Activated CD4-positive, alpha-beta T cell treated with anti-CD3 and anti-CD28 coated beads, Interleukin-2, amount 50 U/mL, for 1 hour (primary cell): ENCODE measurements around the gene DIRAS3.
"Not testable (repeated sequence)": the region's sequence is repeated elsewhere in the genome, so short reads cannot be mapped to it uniquely, and the experiment has no call there.

Experiments used
- DNase-seq: peaks from one replicate; pipeline ENCODE4 v3.0.0-alpha.2; 2020

Gene DIRAS3

DNA sequence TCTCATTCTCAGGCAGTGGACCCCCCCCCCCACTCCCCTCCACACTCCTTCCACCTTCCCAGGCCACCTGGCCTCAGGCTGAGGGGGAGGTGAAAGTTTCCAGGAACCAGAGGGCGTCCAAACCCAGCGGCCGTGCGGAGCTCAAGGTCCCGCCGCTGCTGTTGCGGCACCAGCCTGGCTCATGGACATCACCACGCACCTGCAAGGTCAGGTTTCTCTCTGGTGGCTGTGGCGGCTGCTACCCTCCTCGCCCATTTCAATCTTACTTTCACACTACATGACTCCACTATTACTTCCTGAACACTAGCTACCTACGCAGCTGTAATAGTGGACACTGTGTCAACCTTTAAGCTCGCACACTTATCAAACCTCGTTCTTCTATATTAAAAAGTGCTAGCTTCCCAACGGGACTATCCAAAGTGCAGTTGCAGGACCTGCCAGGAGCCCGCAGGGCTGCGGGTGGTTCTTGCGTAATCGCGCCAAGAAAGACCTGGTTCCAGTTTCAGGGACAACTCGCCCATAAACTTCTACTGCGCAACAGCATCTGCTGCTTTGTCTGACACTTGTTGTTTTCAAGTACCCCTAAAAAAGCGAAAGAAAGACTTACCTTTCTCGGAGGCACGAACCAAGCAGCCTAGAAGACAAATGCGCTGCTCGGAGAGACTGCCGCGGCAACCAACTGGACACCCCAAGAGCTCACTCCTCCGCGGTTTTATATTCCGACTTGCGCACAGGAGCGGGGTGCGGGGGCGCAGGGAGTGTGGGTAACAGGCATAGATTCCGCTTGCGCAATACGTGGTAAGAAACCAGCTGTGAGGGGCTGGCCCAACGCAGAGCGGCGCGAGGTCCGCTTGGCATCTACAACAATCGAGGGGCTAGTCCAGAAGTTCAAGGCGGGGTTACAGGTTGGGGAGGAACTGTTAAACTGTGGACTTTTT, at the start of gene DIRAS3:
DIRAS3 (minus strand) TSS at position 687 of the 938 bp plus-strand sequence. CDS start 3,330 bp downstream, outside the sequence.
- DNase-seq: no peak

GRCh38 chr1:68093737-68094136, 43.3 kb upstream of the DIRAS3 start:
- no peak for DNase-seq

GRCh38 chr1:68087184-68087583, 36.8 kb upstream of the DIRAS3 start:
- no peak for DNase-seq

DNA sequence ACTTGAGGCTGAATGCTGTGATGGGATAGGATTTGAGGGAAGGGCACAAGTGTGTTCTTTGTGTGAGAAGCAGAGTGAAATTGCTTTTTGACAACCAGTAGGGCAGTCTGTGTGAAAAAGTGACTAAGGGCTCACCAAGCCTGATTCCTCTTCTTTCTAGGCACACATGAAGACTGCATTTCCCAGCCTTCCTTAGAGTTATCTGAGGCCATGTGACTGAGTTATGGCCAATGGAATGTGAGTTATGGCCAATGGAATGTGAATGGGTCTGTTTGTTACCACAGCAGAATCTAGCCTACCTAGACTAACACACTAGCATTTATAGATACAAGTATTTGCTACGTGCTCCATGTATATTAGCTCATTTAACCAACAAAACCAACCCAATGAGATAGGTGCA, 35.3 kb upstream of the DIRAS3 start:
- no peak for DNase-seq

- no peak for DNase-seq
These were observed 33.3 kb upstream of the DIRAS3 start for GRCh38 chr1:68083686-68084085.

DNA sequence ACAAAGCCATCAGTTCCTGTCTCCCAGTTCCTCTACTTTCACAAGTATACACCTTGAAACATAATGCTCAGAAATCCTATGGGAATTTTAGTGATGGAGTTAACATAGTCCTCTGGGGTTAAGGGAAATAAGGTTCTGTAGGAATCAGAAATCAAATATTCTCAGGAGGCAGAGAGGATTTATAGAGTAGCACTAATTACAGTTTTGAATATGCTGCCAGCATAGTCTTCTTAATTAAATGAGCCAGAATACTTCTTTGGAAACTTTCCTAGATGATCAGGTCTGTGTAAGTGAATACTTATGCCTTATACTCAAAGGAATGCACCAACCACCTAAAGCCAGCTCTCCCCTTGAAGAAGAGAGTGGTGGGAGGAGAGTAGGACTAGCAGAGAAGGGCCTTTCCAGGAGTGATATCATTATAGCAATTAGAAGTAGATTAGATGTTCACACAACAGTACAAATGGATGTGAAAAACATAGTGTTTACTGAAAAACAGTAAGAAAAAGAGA, 31.4 kb upstream of the DIRAS3 start:
- no peak for DNase-seq

DNA sequence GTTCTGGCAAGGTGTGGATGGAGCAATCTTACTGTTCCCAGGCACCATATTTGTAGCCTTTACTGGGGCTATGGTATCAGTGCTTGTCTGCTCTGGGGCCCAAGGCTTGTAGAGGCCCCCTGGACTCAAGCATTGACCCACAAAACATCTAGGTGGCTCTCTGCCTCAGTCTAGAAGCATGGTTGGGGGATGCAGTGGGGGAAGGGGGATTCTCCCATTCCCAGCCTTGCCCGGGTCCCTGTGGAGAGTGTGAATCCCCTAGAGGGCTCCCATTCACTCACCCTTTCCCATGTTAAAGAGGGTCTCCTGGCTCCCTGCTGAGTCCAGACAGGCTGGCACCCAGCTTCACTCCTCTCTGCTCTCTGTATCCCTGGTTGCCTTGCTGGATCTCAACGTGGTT, 28.2 kb upstream of the DIRAS3 start:
- no peak for DNase-seq

DNA sequence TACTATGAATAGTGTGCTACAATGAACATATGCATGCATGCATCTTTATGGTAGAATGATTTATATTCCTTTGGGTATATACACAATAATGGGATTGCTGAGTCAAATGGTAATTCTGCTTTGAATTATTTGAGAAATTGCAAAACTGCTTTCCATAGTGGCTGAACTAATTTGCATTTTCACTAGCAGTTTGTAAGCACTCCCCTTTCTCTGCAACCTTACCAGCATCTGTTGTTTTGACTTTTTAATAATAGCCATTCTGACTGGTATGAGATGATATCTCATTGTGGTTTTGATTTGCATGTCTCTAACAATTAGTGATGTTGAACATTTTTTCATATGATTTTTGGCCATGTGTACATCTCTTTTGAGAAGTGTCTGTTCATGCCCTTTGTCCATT, 24.0 kb upstream of the DIRAS3 start:
- no peak for DNase-seq

- DNase-seq: no peak
These were observed 15.3 kb upstream of the DIRAS3 start for GRCh38 chr1:68065766-68066165.

DNA sequence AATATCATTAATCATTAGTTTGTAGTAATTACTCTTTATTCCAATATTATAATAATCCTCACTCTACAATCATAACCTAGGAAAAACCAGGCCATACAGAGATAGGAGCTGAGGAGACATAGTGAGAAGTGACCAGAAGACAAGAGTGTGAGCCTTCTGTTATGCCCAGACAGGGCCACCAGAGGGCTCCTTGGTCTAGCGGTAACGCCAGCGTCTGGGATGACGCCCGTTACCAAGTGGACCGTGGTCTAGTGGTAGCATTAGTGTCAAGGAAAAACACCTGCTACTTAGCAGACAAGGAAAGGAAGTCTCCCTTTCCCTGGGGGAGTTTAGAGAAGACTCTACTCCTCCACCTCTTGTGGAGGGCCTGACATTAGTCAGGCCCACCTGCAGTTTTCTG, 7.6 kb upstream of the DIRAS3 start:
- DNase-seq: not testable (repeated sequence)

DNA sequence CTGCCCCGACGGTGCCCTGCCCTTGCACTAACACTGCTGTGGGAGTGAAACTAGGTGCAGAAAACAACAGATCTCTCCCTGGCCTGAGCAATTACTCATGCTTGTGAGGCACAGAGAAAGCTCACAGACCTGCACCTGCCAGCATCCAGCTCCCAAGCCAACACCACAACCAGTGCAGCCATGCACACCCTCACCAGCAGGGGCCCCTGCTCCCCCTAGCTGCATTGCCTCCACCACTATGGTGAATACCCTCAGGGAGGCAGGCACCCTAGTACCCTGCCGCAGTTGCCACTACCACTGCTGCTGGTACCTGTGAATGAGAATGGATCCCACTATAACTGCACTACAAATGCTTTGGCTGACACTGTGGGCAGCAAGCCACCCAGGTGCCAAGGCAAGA, 7.1 kb upstream of the DIRAS3 start:
- DNase-seq: no peak

DNA sequence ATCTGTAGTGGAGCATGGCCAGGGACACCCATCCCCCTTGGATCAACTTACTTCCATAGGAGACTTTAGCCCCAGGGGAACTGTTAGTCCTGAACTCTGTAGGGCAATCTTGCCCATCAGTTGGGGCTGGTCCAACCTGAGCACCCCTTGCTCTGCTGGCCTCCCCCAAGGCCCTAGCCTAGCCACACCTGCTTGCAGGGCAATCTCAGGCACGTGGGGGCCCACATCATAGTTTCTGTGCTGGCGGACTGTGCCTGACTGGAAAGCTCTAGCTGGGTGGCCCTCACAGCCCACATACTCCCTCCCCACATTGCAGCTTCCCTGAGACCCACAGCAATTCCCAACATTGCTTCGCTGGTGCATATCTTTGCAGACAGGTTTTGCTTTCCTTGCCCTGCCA, 6.6 kb upstream of the DIRAS3 start:
- DNase-seq: no peak

GRCh38 chr1:68051475-68051874, 1.0 kb upstream of the DIRAS3 start:
- no peak for DNase-seq

DNA sequence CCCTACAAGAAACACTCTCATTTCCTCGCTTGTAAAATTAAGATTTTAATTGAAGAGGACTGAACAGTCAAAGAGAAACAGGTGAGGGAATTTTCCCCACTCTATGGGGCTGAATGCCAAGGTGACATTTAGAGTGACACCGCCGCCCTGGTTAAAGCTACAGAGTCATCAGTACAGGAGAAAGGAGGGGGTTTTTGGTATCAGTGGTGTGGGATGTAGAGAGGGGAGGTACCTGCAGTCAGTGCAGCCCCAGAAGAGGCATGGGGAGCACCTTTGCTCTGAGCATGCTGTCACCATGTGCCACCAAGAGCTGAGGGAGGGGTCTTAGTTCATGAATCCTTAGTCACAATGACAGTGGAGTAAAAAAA, 2.8 kb downstream of the DIRAS3 start:
- DNase-seq: no peak

GRCh38 chr1:68046885-68047658, 3.4 kb downstream of the DIRAS3 start:
- DNase-seq: no peak

DNA sequence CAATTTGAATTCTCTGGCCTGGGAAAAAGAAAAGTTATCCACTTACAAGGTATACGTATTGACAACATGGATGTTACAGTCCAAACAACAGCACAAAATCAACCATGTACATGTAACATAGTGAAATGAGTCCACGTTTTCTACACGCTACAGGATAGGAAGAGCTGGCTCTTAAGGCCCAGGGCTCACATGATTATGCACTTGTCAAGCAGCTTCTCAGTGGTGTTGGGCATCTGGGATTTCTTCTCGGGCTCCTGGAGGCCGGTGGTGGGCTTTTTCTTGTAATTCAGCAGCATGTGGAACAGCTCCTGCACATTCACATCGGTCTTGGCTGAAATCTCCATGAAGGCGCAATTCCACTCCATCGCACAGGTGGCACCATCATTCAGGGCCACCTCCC, 4.0 kb downstream of the DIRAS3 start:
- no peak for DNase-seq

DNA sequence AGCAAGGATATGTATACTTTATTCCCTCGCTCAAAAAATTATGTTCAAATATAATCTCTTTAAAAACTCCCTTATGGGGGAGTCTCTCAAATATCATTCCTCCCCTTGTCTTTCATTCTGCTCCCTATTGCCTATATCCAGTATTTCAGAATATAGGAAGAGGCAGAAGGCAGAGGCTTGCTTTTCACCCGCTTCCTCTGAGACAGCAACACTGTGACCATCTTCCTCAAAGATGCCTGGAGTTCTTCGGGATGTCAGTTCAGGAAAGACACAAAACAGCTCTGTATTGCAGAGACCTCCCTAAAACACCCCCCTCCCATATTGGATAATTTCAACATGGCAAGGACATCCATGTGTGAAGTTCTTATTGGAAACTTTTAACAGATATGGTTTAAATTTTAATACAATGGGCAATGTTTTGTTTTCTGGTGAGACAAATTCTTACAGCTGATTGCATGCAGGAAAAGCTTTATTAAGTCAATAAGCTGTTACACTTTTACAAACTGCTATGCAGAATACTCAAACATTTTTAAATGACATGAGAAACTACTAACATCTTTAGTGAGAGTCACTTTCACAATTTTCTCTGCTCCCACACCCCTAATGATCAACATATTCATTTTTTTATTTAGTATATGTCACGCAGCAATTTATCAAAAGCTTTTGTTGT, 4.8 kb downstream of the DIRAS3 start:
- no peak for DNase-seq

DNA sequence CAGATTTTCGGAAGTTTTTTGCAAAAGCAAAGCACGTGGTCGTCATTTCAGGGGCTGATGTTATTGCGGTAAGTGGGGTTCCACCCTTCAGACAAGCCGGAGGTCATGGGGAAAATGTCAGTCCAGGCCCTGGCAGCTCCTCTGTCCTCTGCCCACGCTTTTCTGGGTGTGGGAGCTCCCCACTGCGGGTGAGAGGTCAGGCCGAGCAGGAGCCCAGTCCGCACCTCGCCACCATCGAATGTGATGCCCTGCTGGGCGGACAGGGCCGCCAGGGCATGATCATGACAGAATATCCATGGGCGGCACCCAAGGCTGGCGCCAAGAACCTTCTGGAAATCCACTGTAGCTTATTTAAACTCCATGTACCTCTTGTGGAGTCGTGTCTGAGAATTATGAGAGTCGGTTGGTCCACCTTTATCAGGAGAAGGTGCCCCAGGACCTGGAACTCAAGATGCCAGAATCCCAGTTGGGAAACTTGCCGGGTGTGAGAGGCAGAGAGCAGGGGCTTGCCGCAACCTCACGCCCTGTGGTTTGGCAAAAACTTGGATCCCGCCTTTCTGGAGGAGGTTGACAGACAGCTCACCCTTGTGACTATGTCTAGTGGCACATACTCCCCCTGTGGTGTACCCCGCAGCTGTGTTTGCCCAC, 6.9 kb downstream of the DIRAS3 start:
- no peak for DNase-seq

DNA sequence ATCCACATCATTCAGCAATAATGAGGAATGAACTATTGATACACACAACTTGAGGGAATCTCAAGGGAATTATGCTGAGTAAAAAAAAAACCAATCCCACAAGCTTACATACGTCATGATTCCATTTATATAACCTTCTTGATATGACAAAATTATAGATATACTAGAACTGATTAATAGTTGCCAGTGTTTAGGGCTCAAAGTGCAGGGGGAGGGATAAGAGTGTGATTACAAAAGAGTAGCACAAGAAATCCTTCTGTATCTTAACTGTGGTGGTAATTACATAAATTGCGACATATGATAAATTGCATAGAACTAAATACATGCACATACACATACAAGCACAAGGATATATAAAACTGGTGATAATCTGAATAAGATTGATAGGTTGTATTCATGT, 13.5 kb downstream of the DIRAS3 start:
- no peak for DNase-seq

- no peak for DNase-seq
These were observed 21.0 kb downstream of the DIRAS3 start for GRCh38 chr1:68029444-68029843.

DNA sequence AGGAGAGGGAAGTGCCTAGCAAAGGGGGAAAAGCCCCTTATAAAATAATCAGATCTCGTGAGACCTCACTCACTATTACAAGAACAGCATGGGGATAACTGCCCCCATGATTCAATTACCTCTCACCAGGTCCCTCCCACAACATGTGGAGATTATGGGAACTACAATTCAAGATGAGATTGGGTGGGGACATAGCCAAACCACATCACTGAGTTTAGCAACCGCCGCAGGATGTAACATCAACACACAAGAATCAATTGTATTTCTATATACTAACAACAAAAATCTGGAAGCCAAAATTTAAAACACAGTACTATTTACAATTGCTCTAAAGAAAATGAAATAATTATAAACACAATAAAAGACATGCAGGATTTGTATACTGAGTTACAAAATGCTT, 21.9 kb downstream of the DIRAS3 start:
- DNase-seq: no peak

GRCh38 chr1:68024635-68025338, 25.6 kb downstream of the DIRAS3 start:
- no peak for DNase-seq
